ENCODE measurements around the gene CTNS.

DNA sequence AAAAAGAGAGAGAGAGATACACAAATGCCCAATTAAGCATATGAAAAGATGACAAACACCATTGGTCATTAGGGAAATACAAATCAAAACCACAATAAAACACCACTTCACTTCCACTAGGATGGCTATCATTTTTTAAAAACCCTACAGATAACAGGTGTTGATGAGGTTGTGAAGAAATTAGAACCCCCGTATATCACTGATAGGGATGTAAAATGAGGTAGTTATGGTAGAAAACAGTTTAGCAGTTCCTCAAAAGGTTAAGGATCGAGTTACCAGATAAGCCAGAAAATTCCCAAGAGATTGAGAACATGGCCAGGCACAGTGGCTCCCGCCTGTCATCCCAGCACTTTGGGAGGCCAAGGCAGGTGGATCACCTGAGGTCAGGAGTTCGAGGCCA lies 56.6 kb downstream of the CTNS start:
- TF ChIP-seq, protein P1, sequence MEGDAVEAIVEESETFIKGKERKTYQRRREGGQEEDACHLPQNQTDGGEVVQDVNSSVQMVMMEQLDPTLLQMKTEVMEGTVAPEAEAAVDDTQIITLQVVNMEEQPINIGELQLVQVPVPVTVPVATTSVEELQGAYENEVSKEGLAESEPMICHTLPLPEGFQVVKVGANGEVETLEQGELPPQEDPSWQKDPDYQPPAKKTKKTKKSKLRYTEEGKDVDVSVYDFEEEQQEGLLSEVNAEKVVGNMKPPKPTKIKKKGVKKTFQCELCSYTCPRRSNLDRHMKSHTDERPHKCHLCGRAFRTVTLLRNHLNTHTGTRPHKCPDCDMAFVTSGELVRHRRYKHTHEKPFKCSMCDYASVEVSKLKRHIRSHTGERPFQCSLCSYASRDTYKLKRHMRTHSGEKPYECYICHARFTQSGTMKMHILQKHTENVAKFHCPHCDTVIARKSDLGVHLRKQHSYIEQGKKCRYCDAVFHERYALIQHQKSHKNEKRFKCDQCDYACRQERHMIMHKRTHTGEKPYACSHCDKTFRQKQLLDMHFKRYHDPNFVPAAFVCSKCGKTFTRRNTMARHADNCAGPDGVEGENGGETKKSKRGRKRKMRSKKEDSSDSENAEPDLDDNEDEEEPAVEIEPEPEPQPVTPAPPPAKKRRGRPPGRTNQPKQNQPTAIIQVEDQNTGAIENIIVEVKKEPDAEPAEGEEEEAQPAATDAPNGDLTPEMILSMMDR (IDR thresholded peaks at IDR 0.05): no peak
- no peak for TF ChIP-seq POLR2A (IDR thresholded peaks at IDR 0.05)
